Small intestine (tissue), 7 donors: ENCODE results near the gene LRP1-AS. TPM values are rescaled to one million over a fixed set of nuclear protein-coding genes. Genes with fewer than 3 reads are reported as not detected.
A peak's percentile ranks its signal among the peaks of the same experiment; 100 is the strongest.

Experiments
- DNase-seq, 2 donors: peaks; one replicate each; pipeline versions ENCODE4 v3.0.0 to v3.0.0-alpha.2; 2013
- FAIRE-seq: peaks from 2 replicates; lab custom pipeline; 2012; peaks lifted over from hg19 to GRCh38; lab: Jason Lieb, UNC
- H3K27ac ChIP-seq, 3 donors: one replicate each; pipeline ENCODE4 v1.5.1; 2013; ENCODE audit warnings: low read length in 2 of 3, mild to moderate bottlenecking in 2 of 3, control low read depth in 1 of 3, inconsistent platforms in 1 of 3, low read depth in 1 of 3, moderate library complexity in 1 of 3
- H3K27me3 ChIP-seq, 3 donors: one replicate each; pipeline ENCODE4 v1.6.1; 2013; ENCODE audit warnings: low read length in 3 of 3, inconsistent platforms in 1 of 3; ENCODE audit not compliant: control insufficient read depth in 3 of 3, insufficient read depth in 3 of 3
- H3K36me3 ChIP-seq, 3 donors: one replicate each; pipeline ENCODE4 v1.6.1; 2013; ENCODE audit warnings: low read length in 3 of 3, inconsistent platforms in 1 of 3, low read depth in 1 of 3, mild to moderate bottlenecking in 1 of 3, moderate library complexity in 1 of 3; ENCODE audit not compliant: control insufficient read depth in 3 of 3, insufficient read depth in 2 of 3
- H3K4me1 ChIP-seq, 3 donors: one replicate each; pipeline ENCODE4 v1.6.1; 2013; ENCODE audit warnings: low read length in 2 of 3, inconsistent platforms in 1 of 3, low read depth in 1 of 3, mild to moderate bottlenecking in 1 of 3, moderate library complexity in 1 of 3; ENCODE audit not compliant: control insufficient read depth in 3 of 3, insufficient read depth in 2 of 3
- H3K4me3 ChIP-seq, 3 donors: one replicate each; pipeline ENCODE4 v1.5.1; 2013; ENCODE audit warnings: low read length in 3 of 3, control low read depth in 1 of 3, inconsistent platforms in 1 of 3, low read depth in 1 of 3, mild to moderate bottlenecking in 1 of 3, moderate library complexity in 1 of 3
- H3K9me3 ChIP-seq, 2 donors: one replicate each; pipeline ENCODE4 v1.6.1; 2013; ENCODE audit warnings: low read depth in 1 of 2, low read length in 1 of 2; ENCODE audit not compliant: control insufficient read depth in 2 of 2, insufficient read depth in 1 of 2
- WGBS, 3 donors: extraction: QIAGEN DNeasy Blood & Tissue Kit; methylation state at CpG; one replicate each; pipeline ENCODE4 v1.1.7; 2013; 5-methylcytosine and 5-hydroxymethylcytosine counted together
- polyA plus RNA-seq, 4 donors: library from polyadenylated mRNA; stranded (reverse) in 3 of 4; unstranded in 1 of 4; fragments of 200-250 nt in 3 of 4; fragments of 120-200 nt in 1 of 4; gene quantifications; one replicate each; pipeline versions ENCODE4 v1.2.1 to v1.2.3, GENCODE V29; 2013
- donor health status: healthy with polysubstance abuse.
- donor health status: control.
- donor health status: control.
- donor health status: Bipolar disorder and iron deficiency.
- donor health status: healthy.

Gene LRP1-AS
- polyA plus RNA-seq, 4 donors = 0.15 to 1.1 TPM; not detected in 2

DNA sequence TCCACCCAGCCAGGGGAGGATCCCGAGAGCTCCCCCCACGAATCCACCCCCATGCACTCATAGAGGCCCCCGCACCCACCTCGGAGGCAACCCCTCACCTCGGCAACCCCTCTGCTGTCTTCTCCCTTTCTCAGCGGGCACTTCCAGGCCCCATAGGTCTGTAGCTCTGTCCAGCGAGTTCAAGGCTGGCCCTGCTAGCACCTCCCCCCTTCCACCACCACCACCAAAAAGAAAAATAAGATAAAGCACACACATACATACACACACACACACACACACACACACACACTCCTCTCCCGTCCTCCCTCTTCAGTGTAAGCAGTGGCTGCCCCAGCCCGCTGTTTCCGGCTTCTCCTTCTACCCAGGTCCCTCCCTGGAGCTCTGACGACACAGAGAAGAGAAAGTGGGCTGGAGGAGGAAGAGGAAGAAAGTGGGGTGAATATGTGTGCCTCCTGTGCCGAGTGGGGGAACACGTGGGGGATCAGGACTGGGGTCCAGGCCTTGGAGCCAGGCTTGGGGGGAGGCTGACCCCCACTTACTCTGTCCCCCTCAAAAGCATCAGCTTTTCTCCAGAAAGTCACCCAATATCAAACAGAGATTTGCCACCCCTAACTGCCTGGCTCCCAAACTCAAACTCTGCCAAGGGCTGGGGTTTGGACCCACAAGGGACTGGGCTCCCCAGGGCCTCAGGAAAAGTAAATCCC is 36.2 kb downstream of the LRP1-AS start, which contains the start of gene STAT6:
STAT6 (minus strand) TSS at position 332 of the 704 bp plus-strand sequence. CDS start 3,084 bp downstream, outside the sequence.
- FAIRE-seq (no peak), DNase-seq (peak; percentile 94 to 95)
- H3K9me3 ChIP-seq = no peaks in the 10 kb centered on the region
- H3K36me3 ChIP-seq = peaks cover 0 to 21% (median under 1%) of the 10 kb centered on the region in 3 donors
- H3K4me1 ChIP-seq = peaks cover 0 to 30% (median 4%) of the 10 kb centered on the region in 3 donors
- peak within 1 kb of the TSS; percentile 89 to 99 (median 93) for H3K27ac ChIP-seq
- peak within 1 kb of the TSS; percentile 64 to 82 (median 77) for H3K4me3 ChIP-seq
- H3K27me3 ChIP-seq = no peaks in the 10 kb centered on the region
- 0 to 3% (median 2%) methylated on average over 11 to 13 of the region's 13 CpGs for WGBS, 3 donors

DNA sequence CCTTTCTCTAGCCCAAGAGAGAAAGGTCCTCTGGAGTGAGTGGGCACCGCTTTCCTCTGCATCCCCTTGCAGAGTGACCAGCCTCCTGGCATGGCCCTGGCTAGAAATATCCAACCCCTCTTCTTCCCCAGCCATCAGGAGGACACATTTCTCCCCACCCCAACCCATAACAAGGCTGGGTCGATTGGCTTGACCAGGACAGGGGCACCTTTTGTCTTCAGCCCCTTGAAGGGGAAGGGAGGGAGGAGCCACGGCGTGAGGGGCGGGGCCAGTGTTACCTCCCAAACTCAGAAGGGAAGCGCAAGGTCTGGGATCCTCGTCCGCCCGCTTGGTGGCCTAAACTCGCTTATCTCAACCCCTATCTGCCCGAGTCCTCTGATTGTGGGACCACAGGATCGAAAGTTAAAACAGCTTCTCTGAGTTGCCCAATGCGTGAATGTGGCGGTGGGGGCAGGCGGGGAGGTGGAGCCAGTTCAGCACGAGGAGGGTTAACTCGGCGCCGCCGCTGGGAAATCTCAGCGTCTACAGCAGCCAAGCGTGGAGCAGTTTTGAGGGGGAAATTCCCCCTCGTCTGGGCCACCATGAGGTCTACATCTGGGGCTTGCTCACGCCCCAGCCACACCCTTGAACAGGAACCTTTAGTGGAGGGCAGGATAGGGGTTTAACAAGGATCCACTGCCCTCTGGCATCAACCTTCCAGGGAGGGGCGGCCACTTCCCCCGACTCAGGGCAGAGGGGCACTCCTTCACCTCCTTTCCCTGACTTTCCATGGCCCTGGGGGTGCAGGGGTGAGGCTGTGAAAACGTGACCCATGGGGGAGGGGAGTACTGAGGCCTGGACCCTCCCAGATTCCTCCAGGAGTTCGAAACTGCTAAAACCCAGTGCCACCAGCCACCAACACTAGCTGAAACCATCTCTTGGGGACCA is 37.1 kb downstream of the LRP1-AS start:
- WGBS, 3 donors = 3 to 4% (median 3%) methylated on average over 28 of the region's 28 CpGs
- Histone ChIP-seq H3K27ac (peak overlapping the region; percentile 89 to 99 (median 93)), H3K9me3 (no peaks in the 10 kb centered on the region), H3K36me3 (peaks cover 5 to 29% (median 7%) of the 10 kb centered on the region in 3 donors), H3K4me3 (peak overlapping the region; percentile 64 to 82 (median 77)), H3K4me1 (peaks cover 0 to 30% (median 4%) of the 10 kb centered on the region in 3 donors), H3K27me3 (no peaks in the 10 kb centered on the region)
- DNase-seq (peak; percentile 50 to 75), FAIRE-seq (no peak)

DNA sequence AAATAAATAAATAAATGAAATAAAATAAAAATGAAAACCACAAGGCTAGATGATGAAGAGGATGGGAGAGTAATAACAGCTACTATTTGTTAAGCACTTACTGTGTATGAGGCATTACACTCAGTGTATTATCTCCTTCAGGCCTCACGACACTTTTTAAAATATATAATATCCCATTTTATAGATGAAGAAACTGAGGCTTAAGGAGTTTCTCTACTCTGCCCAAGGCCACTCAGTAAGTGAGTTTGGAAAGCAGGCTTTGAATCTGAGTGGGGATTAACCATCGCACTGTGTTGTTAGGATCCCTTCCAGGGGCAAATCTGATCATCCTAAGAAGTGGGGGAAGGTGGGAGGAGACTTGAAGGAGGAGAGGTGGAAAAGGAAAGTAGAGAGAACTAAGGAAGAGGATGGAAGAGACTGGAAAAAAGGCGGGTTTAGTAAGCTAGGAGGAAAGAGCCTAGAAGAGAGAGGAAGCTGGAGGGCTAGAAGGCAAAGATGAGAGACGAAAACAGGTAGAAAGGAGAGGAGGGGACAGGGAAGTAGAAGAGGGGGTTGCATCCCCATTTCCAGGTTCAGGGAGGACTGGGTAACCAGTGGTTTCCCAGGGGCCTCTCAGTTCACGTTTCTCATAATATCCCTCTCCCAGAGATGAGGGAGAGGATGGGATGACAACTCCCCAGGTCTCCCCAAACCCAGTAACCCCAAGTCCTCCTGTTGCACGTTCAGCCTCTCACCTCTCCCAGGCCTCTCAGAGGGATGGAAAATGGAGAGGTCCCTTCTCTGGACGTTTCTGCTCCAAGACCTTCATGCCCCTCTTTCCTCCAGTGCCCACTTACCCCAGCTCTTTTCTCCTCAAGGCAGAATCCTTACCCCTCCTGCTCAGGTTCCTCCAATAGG is 38.0 kb downstream of the LRP1-AS start:
- no peak for FAIRE-seq
- no peak for DNase-seq
- peaks cover 5 to 38% (median 15%) of the 10 kb centered on the region in 3 donors for H3K36me3 ChIP-seq
- 50 to 58% (median 54%) methylated on average over 7 of the region's 7 CpGs for WGBS, 3 donors
- peak overlapping the region; percentile 89 to 99 (median 93) for H3K27ac ChIP-seq
- H3K4me1 ChIP-seq = peaks cover 0 to 30% (median 4%) of the 10 kb centered on the region in 3 donors
- no peaks in the 10 kb centered on the region for H3K9me3 ChIP-seq
- peak overlapping the region; percentile 64 to 82 (median 77) for H3K4me3 ChIP-seq
- H3K27me3 ChIP-seq = no peaks in the 10 kb centered on the region

DNA sequence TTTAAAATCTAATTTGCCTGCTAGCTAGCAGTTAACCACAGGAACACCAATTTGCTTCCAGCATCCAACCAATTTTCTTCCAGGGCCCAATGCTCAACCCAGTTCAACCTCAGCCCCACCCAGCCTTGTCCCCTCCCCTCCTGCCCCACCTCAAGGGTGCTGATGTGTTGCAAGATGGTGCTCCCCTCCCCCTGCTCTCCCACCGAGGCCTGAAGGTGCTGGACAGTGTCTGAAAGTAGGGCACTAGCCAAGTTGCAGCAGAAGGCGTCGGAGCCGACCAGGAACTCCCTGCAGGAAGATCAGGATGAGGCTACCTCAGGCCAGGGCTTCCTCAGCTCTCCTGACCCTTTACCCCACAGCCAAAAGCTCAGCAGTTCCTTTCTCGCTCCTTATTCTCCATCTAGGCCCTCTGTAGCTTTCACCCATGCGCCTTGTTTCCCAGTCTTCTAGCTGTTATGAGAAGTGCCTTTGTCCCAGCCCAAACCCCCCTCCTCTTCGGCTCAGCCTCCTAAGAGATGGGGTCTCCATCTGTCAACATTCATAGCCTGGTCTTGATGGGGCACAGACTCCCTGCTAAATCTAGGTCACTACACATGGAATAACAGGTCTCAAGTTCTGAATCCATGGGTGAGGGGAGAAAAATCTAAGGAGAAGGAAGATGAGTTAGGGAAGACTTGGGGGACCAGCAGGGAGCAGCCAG is 39.8 kb downstream of the LRP1-AS start:
- no peak for FAIRE-seq
- 65 to 72% (median 66%) methylated on average over 7 of the region's 7 CpGs for WGBS, 3 donors
- peak overlapping the region in 1 of 3 donors; percentile 43 for H3K27ac ChIP-seq

DNA sequence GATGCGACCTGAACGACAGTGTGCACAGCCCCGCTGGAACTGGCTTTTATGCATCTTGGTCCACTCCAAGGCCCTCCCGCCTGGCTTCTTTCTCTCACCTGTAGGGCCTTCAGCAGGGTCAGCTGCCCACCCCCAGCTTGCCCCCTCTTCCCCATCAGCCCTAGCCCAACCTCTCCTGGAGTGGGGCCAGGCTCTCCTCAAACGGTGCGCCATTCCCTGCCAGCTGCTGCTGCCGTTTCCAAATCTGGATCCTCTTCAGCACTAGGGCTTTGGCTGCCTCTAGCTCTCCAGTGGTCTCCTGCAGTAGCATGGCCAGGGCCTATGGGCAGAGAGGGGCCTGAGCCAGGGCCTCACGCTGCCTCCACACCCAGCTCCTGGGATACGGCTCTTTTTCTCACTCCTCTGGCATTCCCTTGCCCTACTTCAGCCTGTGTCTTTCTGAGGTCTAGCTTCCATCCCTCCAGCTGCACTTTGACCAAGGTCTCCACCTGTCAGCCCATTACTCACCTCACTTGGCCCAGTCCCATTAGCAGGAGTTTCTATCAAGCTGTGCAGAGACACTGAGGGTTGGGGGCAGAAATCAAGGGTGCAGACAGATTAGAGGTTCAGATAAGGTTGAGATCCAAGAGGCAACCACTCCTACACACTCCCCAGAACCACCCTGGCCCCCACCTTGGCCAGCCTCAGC is 41.3 kb downstream of the LRP1-AS start:
- Histone ChIP-seq H3K36me3 (peaks cover 9 to 67% (median 21%) of the 10 kb centered on the region in 3 donors), H3K27me3 (no peaks in the 10 kb centered on the region), H3K4me1 (peaks cover 0 to 33% (median 8%) of the 10 kb centered on the region in 3 donors), H3K27ac (no peak overlapping the region), H3K9me3 (no peaks in the 10 kb centered on the region), H3K4me3 (no peak overlapping the region)
- DNase-seq = peak in 1 of 2 donors; percentile 63
- FAIRE-seq = no peak
- 70 to 81% (median 75%) methylated on average over 9 of the region's 9 CpGs for WGBS, 3 donors

More for the DNA sequence above, 39.8 kb downstream of the LRP1-AS start:
- H3K9me3 ChIP-seq = no peaks in the 10 kb centered on the region
- H3K27me3 ChIP-seq = no peaks in the 10 kb centered on the region
- H3K36me3 ChIP-seq = peaks cover 9 to 53% (median 21%) of the 10 kb centered on the region in 3 donors
- DNase-seq = no peak
- H3K4me3 ChIP-seq = no peak overlapping the region
- H3K4me1 ChIP-seq = peaks cover 0 to 28% (median 5%) of the 10 kb centered on the region in 3 donors

DNA sequence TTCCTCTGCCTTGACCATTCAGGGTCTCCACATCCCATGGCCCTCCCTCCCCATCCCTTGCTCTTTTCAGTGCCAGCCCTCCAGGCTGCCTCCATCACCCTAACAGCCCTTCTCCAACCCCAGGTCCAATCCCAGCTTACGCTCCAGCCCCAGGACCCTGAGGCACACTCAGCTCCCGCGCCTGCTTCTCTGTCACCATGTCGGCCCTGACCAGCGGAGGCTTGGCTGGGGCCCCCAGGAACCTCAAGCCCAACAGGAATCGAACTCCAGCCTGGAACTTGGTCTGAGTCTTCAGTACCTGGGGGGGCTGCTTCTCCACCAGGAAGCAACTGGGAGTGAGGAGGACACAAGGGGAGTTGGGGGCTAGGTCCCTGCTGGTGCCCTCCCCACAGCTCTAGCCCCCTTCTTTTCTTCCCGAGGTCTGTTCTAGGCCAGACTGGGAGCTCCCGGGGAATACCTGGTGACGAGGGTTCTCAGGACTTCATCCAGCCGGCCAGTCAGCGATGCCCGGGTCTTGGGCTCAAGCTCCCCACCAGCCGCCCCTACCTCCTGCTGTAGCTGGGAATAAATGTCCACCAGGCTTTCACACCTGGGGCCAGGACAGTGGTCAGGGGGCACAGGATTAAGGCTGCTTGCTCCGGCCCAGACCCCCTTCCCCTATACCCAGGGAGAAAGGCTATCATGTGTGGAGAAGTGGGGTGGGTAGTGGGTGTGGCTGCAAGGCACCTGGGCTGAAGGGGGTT is 42.2 kb downstream of the LRP1-AS start:
- Histone ChIP-seq H3K4me1 (peaks cover 0 to 39% (median 8%) of the 10 kb centered on the region in 3 donors), H3K36me3 (peaks cover 9 to 68% (median 21%) of the 10 kb centered on the region in 3 donors), H3K9me3 (no peaks in the 10 kb centered on the region), H3K4me3 (no peak overlapping the region), H3K27ac (no peak overlapping the region), H3K27me3 (no peaks in the 10 kb centered on the region)
- FAIRE-seq = no peak
- WGBS, 3 donors = 95 to 98% (median 97%) methylated on average over 13 to 14 of the region's 14 CpGs
- DNase-seq = no peak
